Endothelial cell of umbilical vein (primary cell): ENCODE measurements around the gene PLPP7.

Source experiments
- EZH2 ChIP-seq: IDR thresholded peaks from 2 replicates; pipeline ENCODE4 v1.6.1; 2012; ENCODE audit warnings: borderline replicate concordance, low read depth, mild to moderate bottlenecking, moderate library complexity, low read length, inconsistent platforms; ENCODE audit not compliant: severe bottlenecking
- POLR2A ChIP-seq: IDR thresholded peaks from 2 replicates; pipeline ENCODE4 v1.6.1; 2012; ENCODE audit warnings: low read depth, mild to moderate bottlenecking, control low read depth, low read length
- POLR2AphosphoS5 ChIP-seq: IDR thresholded peaks from 2 replicates; pipeline ENCODE4 v1.6.1; 2012; ENCODE audit warnings: low read depth, mild to moderate bottlenecking, control low read depth, low read length, moderate library complexity; ENCODE audit not compliant: insufficient read depth
- TF ChIP-seq, protein P1 (sequence below), 2 donors: IDR thresholded peaks; 1 replicate in 1 of 2; 2 replicates in 1 of 2; pipeline ENCODE4 v1.5.1; 2011; ENCODE audit warnings: low read length in 2 of 2, mild to moderate bottlenecking in 2 of 2, moderate library complexity in 2 of 2, control low read depth in 1 of 2, inconsistent platforms in 1 of 2, low read depth in 1 of 2; ENCODE audit not compliant: insufficient read depth in 1 of 2; ENCODE audit errors: extremely low read depth in 1 of 2

DNA sequence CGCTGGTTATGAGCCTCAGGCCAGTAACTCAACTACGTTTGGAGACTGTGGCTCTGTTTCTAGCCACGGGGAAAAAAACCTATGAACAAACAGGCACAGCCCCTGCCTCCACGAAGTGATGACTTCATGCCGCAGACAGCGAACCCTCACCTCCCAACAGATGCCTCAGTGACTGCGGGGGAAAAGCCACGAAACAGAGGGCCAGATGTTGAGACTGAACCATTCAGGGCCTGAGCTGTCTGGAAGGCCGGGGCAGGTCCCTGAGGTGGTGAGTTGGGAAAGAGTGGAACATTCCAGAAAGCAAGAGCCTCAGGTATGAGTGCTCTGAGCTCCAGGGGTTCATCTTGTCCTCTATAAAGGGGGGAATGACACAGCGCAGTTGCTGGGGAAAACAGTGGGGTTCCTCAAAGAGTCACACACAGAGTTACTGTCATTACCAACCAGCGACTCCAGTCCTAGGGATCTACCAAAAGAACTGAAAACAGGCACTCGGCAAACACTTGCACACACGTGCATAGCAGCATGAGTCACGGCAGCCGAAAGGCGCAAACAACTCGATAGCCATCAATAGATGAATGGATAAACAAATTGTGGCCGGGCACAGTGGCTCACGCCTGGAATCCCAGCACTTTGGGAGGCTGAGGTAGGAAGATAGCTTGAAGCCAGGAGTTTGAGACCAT is 15.3 kb downstream of the PLPP7 start:
- TF ChIP-seq POLR2AphosphoS5, result no peak
- TF ChIP-seq POLR2A, result no peak
- TF ChIP-seq EZH2, result no peak
- TF ChIP-seq, protein P1, sequence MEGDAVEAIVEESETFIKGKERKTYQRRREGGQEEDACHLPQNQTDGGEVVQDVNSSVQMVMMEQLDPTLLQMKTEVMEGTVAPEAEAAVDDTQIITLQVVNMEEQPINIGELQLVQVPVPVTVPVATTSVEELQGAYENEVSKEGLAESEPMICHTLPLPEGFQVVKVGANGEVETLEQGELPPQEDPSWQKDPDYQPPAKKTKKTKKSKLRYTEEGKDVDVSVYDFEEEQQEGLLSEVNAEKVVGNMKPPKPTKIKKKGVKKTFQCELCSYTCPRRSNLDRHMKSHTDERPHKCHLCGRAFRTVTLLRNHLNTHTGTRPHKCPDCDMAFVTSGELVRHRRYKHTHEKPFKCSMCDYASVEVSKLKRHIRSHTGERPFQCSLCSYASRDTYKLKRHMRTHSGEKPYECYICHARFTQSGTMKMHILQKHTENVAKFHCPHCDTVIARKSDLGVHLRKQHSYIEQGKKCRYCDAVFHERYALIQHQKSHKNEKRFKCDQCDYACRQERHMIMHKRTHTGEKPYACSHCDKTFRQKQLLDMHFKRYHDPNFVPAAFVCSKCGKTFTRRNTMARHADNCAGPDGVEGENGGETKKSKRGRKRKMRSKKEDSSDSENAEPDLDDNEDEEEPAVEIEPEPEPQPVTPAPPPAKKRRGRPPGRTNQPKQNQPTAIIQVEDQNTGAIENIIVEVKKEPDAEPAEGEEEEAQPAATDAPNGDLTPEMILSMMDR (IDR thresholded peaks at IDR 0.05; ENCODE audit: extremely low read depth in 1 of 2, insufficient read depth in 1 of 2, low read depth in 1 of 2, low read length in 2 of 2), result no peak
